ENCODE results near the gene GPR4.
A peak's percentile ranks its signal among the peaks of the same experiment; 100 is the strongest.
"Not testable (repeated sequence)": the region's sequence is repeated elsewhere in the genome, so short reads cannot be mapped to it uniquely, and the experiment has no call there.

Gene GPR4

GRCh38 chr19:45601524-45602374 is at the start of gene GPR4:
TSS of gene GPR4 (minus strand) at chr19:45602212. CDS start at chr19:45591866, 10,346 bp downstream.
- no peak for DNase-seq

GRCh38 chr19:45650722-45651121 is 48.7 kb upstream of the GPR4 start:
- no peak for DNase-seq

DNA sequence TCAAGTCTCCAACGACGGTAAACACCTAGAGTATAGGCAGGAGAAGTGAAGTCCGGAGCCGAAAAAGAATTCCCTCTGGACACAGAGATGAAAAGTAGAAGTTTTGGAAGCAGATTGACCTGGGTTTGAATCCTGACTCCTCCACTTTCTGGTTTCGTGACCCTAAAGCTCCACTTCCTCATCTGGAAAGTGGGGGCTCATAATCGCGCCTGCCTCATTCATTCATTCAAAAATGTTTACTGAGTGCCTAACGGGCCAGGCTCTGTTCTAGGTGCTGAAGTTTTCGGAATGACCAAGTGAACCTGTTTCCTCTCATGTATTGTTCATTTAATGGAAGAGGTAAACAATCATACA is 44.3 kb upstream of the GPR4 start:
- DNase-seq, result no peak

DNA sequence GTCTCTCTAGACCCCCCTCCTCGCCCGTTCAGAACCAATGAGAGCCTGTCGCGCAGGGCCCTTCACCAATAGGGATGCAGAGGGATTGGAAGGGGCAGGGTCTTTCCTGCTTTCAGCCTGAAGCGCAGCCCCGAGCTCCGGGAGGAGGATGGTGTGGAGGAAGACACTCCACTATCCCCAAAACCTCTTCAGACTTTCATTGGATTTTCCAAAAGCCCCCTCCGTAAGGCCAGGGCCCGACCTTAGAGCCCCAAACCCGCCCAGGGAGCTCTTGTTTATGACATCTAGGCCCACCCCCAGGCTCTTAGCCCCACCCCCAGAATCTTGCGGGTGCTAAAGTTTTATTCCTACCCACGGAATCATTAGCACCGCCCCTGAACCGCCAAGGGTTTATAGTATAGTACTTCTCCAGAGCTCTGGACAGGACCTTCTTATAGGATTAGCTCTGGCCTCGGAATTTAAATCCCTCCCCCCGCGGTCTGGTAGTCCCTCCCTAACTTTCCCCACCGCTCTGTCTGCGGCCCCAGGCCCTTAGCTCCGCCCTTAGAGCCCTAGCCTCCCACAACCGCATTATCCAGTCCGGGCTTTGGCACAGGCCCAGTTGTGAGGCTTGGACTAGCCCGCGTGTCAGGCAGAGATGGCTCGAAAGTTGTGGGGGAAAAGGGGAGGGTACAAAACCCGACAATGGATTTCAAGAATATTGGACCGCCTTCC is 43.8 kb upstream of the GPR4 start:
- peak; percentile 89 for DNase-seq

GRCh38 chr19:45645068-45645630 is 43.1 kb upstream of the GPR4 start:
- no peak for DNase-seq

DNA sequence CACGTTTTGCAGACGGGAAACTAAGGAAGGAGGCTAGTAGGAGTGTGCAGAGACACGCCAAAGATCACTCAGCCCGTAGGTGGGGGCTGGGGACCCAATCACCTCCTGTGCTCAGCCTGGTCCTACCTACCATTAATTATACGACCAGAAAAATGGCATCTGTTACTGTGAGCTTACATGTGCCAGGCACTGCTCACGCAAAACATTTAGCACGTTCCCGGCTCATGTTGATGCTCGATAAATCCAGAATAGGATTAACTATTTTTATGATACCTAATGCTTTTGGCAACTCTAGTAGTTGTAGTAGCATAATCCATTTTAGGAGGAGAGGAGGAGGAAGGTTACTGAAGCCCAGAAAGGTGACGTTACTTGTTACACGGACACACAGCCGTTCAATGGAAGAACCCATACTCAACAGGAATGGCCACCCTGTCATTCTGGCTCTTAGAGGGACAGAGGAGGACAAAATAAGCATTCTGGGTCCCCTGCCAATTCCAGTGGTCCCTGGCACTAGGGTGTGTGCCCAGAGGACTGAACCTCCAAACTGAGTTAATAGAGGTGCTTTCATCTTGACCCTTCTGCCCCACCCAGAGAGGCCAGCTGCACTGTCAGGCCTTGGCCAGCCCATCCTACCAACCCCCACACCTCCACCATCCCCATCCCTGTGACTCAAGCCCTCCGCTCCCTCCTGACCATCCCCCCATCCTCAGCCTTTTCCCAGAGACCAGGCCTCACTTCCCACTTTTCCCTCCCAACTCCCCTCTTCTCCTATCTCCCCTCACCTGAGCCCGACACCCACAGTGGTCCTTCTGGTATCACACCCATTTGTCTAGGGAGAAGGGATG is 42.1 kb upstream of the GPR4 start:
- no peak for DNase-seq

DNA sequence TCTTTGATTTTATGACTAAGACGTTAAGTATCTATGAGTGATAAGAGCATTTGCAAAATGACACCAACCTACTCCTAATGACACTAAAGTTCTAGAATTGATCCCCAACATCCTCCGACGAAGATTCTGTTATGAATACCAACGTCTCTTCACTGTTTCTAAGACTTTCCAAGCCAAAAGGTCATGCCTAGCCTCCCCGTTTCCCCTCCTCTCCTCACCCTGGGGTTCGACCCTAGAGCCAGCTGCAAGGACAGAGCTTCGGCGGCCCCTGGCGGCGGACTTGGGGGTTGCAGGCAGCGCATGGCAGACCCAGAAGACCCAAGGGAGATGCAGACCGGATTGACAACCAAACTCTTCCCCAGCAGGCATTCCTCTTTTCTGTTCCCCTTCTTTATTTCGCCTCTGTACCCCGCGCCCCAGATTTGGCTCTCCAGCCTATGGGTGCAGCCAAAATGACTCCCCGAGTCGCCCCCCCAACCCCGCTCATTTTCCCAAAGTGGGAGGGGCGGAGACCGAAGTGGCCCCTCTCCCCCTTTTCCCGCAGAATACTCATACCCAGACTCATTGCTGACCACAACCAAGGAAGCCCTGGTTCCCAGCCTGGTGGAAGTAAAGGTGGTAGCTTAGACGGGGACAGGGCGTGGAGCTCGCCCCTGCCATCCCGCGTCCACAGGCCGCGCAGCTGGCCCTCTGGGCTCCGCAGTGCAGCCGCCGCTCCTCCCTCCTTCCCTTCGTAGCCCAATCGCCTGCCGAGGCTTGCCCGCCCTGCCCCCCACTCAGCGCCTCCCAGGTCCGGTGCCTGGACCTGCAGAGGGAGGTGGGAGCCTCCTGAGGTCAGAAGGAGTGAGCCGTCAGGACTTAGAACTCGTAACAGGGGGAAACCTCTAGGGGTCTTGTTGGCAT is 41.3 kb upstream of the GPR4 start:
- DNase-seq, result peak; percentile 97

GRCh38 chr19:45641274-45642105 is 39.5 kb upstream of the GPR4 start:
- DNase-seq, result peak; percentile 96

DNA sequence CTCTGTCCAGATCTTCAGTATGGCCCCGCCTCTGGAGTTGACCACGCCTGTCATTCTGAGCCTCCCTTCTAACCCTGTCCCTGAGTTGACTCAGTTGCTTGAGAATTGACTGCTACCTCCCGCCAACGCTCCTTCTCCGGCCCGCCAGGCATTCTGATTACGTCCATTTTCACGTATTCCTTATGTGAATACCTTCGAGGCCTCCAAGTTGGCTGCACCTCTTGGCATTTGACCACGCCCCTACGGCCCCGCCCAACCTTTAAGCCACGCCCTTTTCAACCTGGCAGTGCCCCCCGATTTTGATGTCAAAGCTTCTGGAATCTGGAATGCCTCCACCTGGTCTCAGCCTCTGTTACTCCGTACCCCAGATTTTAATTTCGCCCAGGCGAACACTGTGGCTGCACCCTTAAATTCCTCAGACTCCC is 38.8 kb upstream of the GPR4 start:
- no peak for DNase-seq

DNA sequence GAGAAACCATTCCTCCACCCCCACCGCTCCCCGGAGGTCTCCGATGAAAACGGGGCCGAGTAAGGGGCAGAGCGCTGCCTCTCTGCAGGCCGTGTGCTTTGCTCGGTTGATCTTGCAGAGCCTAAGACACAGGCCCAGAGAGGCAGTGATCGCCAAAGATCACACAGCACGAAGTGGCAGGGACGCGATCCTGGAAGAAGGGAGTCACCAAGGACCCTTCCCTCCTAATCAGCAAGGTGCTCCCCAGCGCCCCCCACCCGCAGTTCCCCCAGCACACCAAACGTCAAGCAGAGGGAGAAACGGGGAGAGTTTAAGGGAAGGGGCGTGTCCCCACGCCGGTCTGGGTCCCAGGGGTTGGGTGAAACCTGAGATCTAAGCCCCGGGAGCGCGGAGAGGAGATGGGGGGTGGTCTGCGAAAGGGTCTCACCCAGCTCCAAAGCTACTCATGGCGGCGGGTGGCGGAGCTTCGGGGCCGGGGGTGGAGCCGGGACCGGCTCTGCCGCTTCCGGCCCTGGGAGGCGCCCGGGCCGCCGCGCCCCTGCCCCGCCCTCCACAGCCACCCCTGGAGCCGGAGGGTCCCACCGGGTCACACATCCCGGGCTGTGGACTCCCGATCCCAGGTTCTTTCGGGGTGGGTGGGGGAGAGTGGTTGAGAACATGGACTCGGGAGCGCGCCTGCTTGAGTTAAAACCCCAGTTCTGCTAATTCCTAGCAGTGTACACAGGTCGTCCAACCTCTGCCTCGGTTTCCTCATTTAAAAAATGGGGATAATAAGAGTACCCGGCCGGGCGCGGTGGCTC is 37.1 kb upstream of the GPR4 start, which contains the start of gene EML2:
Gene EML2, minus strand, starts transcription at position 468 of the 800 bp plus-strand sequence. Its CDS starts 21 bp downstream, at position 447.
- peak; percentile 71 for DNase-seq

DNA sequence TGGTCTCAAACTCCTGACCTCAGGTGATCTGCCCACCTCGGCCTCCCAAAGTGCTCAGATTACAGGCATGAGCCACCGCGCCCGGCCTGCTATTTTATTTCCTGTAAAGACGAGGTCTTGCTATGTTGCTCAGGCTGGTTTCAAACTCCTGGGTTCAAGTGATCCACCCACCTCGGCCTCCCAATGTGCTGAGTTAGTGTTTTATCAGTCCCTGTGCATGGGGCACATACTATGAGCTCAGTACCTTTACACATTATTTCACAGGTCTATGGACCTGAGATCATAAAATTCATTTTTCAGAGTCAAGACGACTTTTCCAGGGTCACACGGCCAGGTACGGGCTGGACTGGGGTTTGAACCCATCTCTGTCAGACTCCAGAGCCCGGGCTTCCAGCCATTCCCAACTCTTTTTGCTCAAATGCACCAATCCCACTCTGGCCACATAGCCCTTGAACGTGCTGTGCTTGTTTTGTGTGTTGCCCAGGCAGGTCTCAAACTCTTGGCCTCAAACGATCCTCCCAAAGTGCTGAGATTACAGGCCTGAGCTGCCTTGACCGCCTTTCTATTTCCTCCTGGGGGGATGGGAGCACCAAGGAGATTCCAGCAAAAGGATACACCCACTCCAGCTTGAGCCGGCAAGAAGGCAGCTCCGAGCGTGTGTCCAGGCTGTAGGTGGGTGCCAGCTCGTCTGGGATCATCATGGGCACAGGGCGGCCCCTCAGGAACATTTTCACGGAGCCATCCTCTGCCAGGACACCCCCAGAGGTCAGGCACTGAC is 36.1 kb upstream of the GPR4 start:
- no peak for DNase-seq

DNA sequence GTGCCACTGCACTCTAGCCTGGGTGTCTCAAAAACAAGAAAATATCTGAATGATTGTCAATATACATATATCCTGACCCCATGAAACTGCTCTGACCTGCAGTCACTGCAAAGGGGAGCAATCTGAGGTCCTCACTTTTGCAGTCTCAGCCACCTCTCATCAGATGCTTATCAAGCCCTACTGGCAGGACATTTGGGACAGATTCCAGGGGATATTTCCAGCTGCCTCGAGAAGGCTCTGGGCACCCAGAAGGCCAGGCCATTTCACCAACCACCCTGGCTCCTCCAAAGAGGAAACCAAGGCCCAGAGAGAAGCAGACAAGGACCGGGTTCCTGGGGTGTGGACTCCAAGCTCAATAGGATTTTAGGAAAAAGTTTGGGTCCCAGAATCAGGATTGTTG is 34.9 kb upstream of the GPR4 start:
- no peak for DNase-seq

DNA sequence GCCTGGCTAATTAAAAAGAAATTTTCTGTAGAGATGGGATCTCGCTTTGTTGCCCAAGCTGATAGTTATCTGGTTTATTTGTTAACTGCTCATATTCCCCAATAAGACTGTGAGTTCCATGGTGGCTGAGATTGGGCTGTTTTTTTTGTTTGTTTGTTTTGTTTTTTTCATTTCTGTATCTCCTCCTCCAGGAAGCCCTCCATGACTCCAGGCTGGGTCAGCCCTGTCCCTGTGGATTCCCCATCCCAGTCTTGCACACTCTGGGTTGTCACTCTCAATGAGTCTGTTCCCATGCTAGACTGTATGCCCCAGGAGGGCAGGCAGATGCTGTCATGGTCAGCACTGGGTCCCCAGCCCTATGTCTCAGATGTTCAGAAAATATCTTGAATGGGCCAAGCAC is 34.3 kb upstream of the GPR4 start:
- no peak for DNase-seq

- peak; percentile 72 for DNase-seq
Measured at GRCh38 chr19:45632468-45633196, 30.6 kb upstream of the GPR4 start.

DNA sequence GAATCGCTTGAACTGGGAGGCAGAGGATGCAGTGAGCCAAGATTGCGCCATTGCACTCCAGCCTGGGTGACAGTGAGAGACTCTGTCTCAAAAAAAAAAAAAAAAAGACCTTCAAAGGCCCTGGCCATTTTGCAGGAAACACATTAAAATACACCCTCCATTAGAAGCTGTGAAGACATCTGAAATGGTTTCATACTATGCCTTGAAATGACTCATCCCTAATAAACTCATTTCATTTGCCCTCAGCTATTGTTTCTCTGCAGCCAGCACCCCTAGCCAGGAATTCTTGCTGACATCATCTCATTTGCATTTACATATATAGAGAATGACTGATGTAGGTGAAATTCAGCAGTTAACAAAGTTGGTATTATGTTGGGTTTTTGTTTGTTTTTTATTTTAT is 28.5 kb upstream of the GPR4 start:
- DNase-seq, result peak; percentile 78

DNA sequence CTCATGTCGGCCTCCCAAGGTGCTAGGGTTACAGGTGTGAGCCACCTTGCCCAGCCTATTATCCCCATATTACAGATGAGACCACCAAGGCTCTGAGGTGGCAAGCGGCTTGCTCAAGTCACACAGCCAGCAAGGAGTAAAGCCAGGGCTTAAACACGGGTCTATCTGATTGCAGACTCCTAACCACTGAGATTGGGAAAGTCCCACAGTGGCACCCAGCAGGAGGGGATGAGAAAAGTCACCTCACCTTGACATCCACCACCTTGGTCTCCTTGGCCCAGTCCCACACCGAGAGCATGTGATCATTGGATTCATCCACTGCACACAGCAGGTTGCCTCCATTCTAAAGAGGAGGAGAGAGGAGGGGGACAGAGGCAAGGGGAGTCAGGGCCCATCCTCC is 27.7 kb upstream of the GPR4 start:
- DNase-seq, result no peak

DNA sequence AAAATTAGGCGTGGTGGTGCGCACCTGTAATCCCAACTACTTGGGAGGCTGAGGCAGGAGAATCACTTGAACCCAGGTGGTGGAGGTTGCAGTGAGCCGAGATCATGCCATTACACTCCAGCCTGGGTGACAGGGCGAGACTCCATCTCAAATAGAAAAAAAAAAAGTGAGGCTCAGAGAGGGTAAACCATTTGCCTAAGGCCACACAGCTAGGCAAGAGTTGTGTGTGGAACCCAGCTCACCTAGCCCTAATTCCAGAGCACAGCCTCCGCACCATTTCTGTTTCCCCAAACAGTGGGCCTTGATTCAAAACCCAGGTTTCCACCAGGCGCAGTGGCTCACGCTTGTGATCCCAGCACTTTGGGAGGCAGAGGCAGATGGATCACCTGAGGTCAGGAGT is 26.2 kb upstream of the GPR4 start:
- not testable (repeated sequence) for DNase-seq

GRCh38 chr19:45623984-45624383 is 22.0 kb upstream of the GPR4 start:
- no peak for DNase-seq

All from activated CD4-positive, alpha-beta T cell treated with anti-CD3 and anti-CD28 coated beads, Interleukin-10, Interleukin-2, amounts not matched to agents 100 ng/mL and 50 ng/mL, durations not matched to agents 16 hours and 8 hours (primary cell).